ENCODE measurements around the gene PANK1.

PANK1 gene

GRCh38 chr10:89615112-89615511, 29.9 kb downstream of the PANK1 start:
- DNase-seq: no peak

- no peak for DNase-seq
These were observed 31.5 kb downstream of the PANK1 start for GRCh38 chr10:89613582-89613981.

DNA sequence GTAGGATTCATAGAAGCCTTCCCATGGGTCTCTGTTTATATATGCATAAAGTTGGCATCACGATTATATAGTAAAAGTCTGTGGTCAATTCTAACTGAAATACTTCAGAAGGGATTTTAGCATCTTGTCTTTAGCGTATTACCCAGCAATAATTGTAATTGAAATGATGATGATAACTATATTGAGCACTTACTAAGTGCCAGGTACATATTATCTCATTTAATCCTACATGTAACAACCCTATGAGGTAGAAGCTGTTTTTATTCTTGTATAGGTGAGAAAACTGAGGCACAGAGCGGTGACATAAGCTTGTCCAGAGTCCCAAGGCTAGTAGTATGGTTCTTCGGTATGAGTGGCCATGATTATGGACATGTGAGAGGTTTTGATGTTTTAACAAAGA, 33.8 kb downstream of the PANK1 start:
- no peak for DNase-seq

GRCh38 chr10:89609833-89610346, 35.2 kb downstream of the PANK1 start:
- DNase-seq: no peak

- no peak for DNase-seq
These were observed 40.8 kb downstream of the PANK1 start for GRCh38 chr10:89604200-89604599.

GRCh38 chr10:89602919-89603318, 42.1 kb downstream of the PANK1 start:
- no peak for DNase-seq

DNA sequence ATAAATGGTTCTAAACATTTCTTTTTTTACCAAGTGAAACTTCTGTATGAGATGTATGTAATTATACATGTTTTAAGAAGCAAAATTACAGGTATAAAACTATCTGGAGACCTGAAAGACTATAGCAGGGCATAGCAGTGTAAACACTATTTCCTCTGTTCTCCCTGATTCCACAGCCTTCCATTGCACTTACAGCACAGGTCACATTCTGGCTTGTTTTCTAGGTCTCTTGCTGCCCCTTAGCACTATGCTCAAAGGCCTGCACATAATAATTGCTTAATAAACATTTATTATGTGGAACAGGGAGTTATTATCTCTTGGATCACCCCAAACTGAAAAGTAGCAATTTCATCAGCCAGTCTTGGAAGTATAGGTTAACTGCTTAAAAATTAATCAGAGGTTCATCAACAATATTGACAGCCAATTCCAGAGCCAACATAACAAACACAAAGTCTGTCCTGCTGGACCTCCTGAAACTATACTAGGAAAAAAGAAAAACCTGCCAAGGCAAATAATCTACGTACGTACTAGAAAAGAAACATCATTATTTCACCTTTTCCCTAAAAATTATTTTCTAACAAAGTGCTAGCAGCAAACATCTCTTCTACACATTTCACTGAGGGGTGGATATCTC, 43.2 kb downstream of the PANK1 start:
- no peak for DNase-seq

DNA sequence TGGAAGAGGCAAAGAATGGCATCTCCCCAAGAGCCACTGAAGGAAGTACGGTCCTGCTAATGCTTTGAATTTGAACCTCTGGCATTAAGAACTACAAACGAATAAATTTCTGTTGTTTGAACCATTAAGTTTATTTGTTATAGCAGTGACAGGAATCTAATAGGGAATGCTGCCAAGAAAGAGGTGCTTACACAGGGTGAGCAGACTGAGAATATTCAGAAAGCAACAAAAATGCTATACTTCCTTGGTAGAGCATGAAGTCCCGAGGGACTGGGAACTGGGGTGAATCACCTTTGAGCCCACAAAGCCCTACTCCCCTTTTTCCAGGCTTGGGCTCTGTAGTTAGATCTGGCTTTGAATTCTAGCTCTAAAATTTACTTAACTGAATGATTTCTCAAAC, 45.0 kb downstream of the PANK1 start:
- DNase-seq: no peak

DNA sequence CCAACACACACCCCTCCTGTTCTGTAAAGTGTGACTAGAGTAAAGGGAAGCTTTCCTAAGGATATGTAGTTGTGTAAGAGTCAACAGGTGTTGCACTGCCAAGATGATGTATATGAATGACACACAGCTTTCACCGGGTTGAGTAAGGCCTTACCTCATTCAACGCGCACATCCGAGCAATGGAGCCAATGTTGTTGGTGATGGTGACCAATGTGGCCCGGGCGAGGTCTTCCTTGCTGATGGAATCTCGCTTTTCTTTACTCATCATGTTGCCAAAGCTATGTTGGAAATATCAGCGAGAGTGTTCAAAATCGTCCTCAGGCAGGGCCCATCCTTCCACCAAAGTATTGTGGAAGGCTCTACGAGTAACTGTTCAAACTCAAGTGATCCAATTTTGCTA, 52.0 kb downstream of the PANK1 start:
- no peak for DNase-seq

GRCh38 chr10:89592539-89592938, 52.5 kb downstream of the PANK1 start:
- DNase-seq: no peak

- DNase-seq: no peak
These were observed 53.2 kb downstream of the PANK1 start for GRCh38 chr10:89591796-89592271.

GRCh38 chr10:89591111-89591795, 53.8 kb downstream of the PANK1 start:
- DNase-seq: no peak

DNA sequence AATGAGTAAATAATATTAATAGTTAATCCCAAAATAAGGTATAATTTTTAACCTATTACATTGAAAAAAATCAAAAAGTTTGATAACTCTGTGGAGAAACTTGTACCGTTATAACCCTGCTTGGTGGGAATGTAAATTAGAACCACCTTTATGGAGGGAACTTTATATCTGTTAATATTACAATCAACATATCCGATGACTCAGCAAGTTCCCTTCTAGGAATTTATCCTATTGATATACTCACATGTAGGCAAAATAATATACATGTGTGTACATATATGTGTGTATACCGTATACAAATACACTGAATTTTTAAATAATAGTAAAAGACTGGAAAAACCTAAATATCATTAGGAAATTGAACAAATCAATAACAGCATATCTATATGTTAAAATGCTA, 54.7 kb downstream of the PANK1 start:
- no peak for DNase-seq

- DNase-seq: no peak
These were observed 55.8 kb downstream of the PANK1 start for GRCh38 chr10:89589101-89589720.

- DNase-seq: no peak
These were observed 56.4 kb downstream of the PANK1 start for GRCh38 chr10:89588671-89589070.

DNA sequence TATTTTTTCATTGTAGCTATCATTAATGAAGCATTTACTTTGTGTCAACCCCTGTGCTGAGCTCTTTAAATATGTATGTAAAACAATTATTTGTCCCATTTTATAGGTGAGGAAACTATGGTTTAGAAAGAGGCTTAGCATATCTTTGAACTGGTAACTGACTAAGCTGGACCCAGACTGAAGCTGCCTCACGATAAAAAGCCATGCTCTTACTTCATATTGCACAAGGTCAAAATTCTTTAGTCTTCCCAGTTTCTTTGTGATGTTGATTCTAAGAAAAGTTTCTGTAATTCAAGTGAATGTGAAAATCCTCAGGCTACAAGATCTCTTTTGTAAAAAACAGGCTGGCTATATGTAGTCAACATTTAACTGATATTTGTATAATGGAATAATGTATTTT, 63.0 kb downstream of the PANK1 start:
- DNase-seq: no peak

GRCh38 chr10:89580243-89580642, 64.8 kb downstream of the PANK1 start:
- no peak for DNase-seq

- no peak for DNase-seq
These were observed 68.3 kb downstream of the PANK1 start for GRCh38 chr10:89576696-89577095.

DNA sequence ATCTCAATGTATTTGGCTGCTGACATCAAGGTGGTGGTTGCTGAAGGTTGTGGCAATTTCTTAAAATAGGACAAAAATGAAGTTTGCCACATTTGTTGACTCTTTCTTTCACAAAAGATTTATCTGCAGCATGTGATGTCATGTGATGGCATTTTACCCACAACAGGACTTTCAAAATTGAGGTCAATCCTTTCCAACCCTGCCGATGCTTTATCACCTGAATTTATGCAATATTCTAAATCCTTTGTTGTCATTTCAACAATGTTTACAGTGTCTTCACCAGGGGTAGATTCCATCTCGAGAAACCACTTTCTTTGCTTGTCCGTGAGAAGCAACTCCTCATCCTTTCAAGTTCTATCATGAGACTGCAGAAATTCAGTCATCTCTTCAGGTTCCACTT, 69.0 kb downstream of the PANK1 start:
- DNase-seq: no peak

DNA sequence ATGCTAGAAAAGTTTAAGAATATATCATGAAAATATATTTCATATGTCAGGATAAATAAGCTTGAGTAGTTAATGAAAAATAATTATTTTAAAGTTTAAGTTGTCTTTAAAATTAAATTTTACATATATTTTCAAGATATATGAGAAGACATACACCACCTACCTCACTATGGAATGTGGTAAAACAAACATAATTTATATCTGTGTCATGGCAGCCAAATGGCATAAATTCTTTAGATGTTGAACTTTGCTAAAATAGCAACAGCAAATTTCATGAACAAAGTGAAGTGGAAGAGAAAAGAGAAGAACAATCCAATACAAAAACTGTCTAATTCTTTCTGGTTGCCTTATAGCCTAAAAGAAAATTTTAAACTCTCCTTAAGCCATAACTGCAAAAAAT, 70.0 kb downstream of the PANK1 start:
- DNase-seq: no peak

GRCh38 chr10:89574368-89574767, 70.7 kb downstream of the PANK1 start:
- DNase-seq: no peak

- DNase-seq: no peak
These were observed 77.3 kb downstream of the PANK1 start for GRCh38 chr10:89567576-89568245.

DNA sequence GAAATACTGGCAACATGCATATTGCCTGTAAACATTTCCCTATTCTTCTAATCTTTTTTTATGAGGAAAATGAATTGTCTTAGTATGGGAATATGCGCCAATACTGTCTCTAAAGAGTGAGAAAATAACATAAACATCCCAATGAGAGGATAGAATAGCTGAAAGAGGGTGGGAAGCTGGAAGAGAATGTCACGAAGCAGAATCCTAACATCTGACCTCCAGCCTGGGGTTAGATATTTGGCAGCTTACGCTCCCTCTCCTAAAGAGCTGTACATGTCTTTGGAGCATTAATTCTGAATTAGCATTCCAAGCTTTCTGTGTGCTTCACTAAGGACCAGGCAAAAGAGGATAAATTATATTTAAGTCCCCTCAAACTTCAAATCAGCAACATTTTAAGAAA, 78.0 kb downstream of the PANK1 start:
- DNase-seq: no peak
